B cell (primary cell): ENCODE measurements around the gene NUP62. TPM values are rescaled to one million over a fixed set of nuclear protein-coding genes. Genes with fewer than 3 reads are reported as not detected.
A peak's percentile ranks its signal among the peaks of the same experiment; 100 is the strongest.

ENCODE experiments used
- ATAC-seq: fragments of 200-7000 bp; cut with Tn5 transposase; one replicate; pipeline ENCODE4 v1.10.0; 2021; ENCODE audit warnings: low read depth, mild to moderate bottlenecking, moderate number of reproducible peaks, moderate library complexity
- CTCF ChIA-PET: fragments of 350-600 bp; sonication (Branson Sonifier 250); formaldehyde crosslinking; loops from one replicate; lab custom pipeline; 2021; ENCODE audit warnings: antibody characterized with exemption, inconsistent platforms; lab: Charles Lee
- POLR2A ChIA-PET: fragments of 350-600 bp; sonication (Branson Sonifier 250); formaldehyde crosslinking; loops from one replicate; lab custom pipeline; 2021; ENCODE audit warnings: antibody characterized with exemption; lab: Charles Lee
- DNase-seq: peaks from one replicate; pipeline ENCODE4 v3.0.0; 2013
- H2AFZ ChIP-seq: 2 replicates; pipeline ENCODE4 v1.6.1; 2012; ENCODE audit warnings: mild to moderate bottlenecking, low read depth, low read length; ENCODE audit not compliant: insufficient read depth, poor library complexity, severe bottlenecking
- H3K27ac ChIP-seq, 2 donors: 1 replicate in 1 of 2; 2 replicates in 1 of 2; pipeline ENCODE4 v1.5.1; 2012 to 2013; ENCODE audit warnings: low read length in 2 of 2, mild to moderate bottlenecking in 2 of 2, moderate library complexity in 1 of 2
- H3K27me3 ChIP-seq, 4 experiments: fragments of 200-600 bp in 1 of 4; sonication (generic) in 1 of 4; replicated peaks in 1 of 4; 1 replicate in 2 of 4; 2 replicates in 2 of 4; pipeline versions ENCODE4 v1.6.1 to v1.7.0; 2013 to 2016; ENCODE audit warnings: low read length in 3 of 4, mild to moderate bottlenecking in 2 of 4, mixed read lengths in 1 of 4, moderate library complexity in 1 of 4; ENCODE audit not compliant: insufficient read depth in 4 of 4, control insufficient read depth in 3 of 4; ENCODE audit errors: control extremely low read depth in 1 of 4
- H3K36me3 ChIP-seq, 2 experiments: replicated peaks in 1 of 2; 1 replicate in 1 of 2; 2 replicates in 1 of 2; pipeline versions ENCODE4 v1.6.1 to v1.7.1; 2013; ENCODE audit warnings: low read length in 1 of 2; ENCODE audit not compliant: insufficient read depth in 2 of 2, control insufficient read depth in 1 of 2; ENCODE audit errors: control extremely low read depth in 1 of 2, extremely low read depth in 1 of 2
- H3K4me1 ChIP-seq, 2 donors: fragments of 200-600 bp in 1 of 2; sonication (generic) in 1 of 2; 1 replicate in 1 of 2; 2 replicates in 1 of 2; pipeline versions ENCODE4 v1.5.1 to v1.6.1; 2013 to 2017; ENCODE audit warnings: low read length in 2 of 2; ENCODE audit not compliant: control insufficient read depth in 2 of 2, insufficient read depth in 2 of 2
- H3K4me2 ChIP-seq: replicated peaks from 2 replicates; pipeline ENCODE3; 2012; ENCODE audit warnings: mild to moderate bottlenecking, low read depth, low read length; ENCODE audit not compliant: poor library complexity, severe bottlenecking
- H3K4me3 ChIP-seq, 5 experiments: fragments of 200-600 bp in 1 of 5; sonication (generic) in 1 of 5; 1 replicate in 3 of 5; 2 replicates in 2 of 5; pipeline versions ENCODE4 v1.5.1 to v1.7.0; 2011 to 2016; ENCODE audit warnings: low read length in 4 of 5, mild to moderate bottlenecking in 4 of 5, low read depth in 2 of 5, control low read depth in 1 of 5, moderate library complexity in 1 of 5; ENCODE audit not compliant: insufficient read depth in 1 of 5; ENCODE audit errors: control extremely low read depth in 1 of 5, extremely low read depth in 1 of 5
- H3K79me2 ChIP-seq: fragments of 200-600 bp; sonication (generic); one replicate; pipeline ENCODE4 v1.6.0; 2016; ENCODE audit warnings: low read length; ENCODE audit not compliant: control insufficient read depth, insufficient read depth
- H3K9ac ChIP-seq: fragments of 200-600 bp; sonication (generic); 2 replicates; pipeline ENCODE4 v1.6.1; 2017; ENCODE audit warnings: mild to moderate bottlenecking, low read length, moderate library complexity
- H3K9me3 ChIP-seq, 3 donors: one replicate each; pipeline versions ENCODE4 v1.6.1 to v1.7.1; 2013; ENCODE audit warnings: low read length in 2 of 3; ENCODE audit not compliant: control insufficient read depth in 2 of 3, insufficient read depth in 1 of 3; ENCODE audit errors: control extremely low read depth in 1 of 3
- H4K20me1 ChIP-seq: 2 replicates; pipeline ENCODE4 v1.6.0; 2012; ENCODE audit warnings: mild to moderate bottlenecking, low read length; ENCODE audit not compliant: insufficient read depth, control insufficient read depth, poor library complexity, severe bottlenecking
- H3K27ac Mint-ChIP-seq: one replicate; pipeline ENCODE4 v1.8.0; 2021; ENCODE audit warnings: mixed read lengths
- H3K27me3 Mint-ChIP-seq: one replicate; pipeline ENCODE4 v1.8.0; 2021; ENCODE audit warnings: mixed read lengths
- H3K4me1 Mint-ChIP-seq: one replicate; pipeline ENCODE4 v1.8.0; 2021; ENCODE audit warnings: mixed read lengths
- H3K4me3 Mint-ChIP-seq: one replicate; pipeline ENCODE4 v1.8.0; 2021; ENCODE audit warnings: mixed read lengths
- H3K9me3 Mint-ChIP-seq: one replicate; pipeline ENCODE4 v1.8.0; 2022; ENCODE audit warnings: mixed read lengths; ENCODE audit not compliant: insufficient read depth
- EZH2 ChIP-seq: IDR thresholded peaks from 2 replicates; pipeline ENCODE4 v1.6.1; 2012; ENCODE audit warnings: borderline replicate concordance, low read depth, mild to moderate bottlenecking, moderate library complexity, low read length; ENCODE audit not compliant: insufficient read depth, poor library complexity, severe bottlenecking
- WGBS: methylation state at CpG from one replicate; pipeline ENCODE4 v1.1.5; 2013; ENCODE audit warnings: missing lambda C conversion rate; ENCODE audit not compliant: insufficient coverage; 5-methylcytosine and 5-hydroxymethylcytosine counted together
- intact Hi-C: fragments of 100-400 bp; cut with micrococcal nuclease; formaldehyde crosslinking; loops from one replicate; pipeline ENCODE4 v1.10.0; 2022
- polyA plus RNA-seq: library from polyadenylated mRNA; depleted of rRNA; stranded (reverse); fragments of >200 nt; gene quantifications from 2 replicates; pipeline ENCODE4 v1.2.3, GENCODE V29; 2012
- total RNA-seq, 2 donors: library from RNA; stranded (reverse); fragments of 120-200 nt in 1 of 2; gene quantifications; 1 replicate in 1 of 2; 2 replicates in 1 of 2; pipeline versions ENCODE4 v1.2.3 to v1.2.4, GENCODE V29; 2013 to 2022
- TF ChIP-seq, protein P1 (sequence below): fragments of 200-600 bp; IDR thresholded peaks from one replicate; pipeline ENCODE4 v1.8.0; 2022; ENCODE audit warnings: antibody characterized with exemption, mild to moderate bottlenecking

The NUP62 gene
- total and polyA plus RNA-seq, 2 donors (not counting 1 experiment from before 2014, with no cell fraction given) = 25.2 to 75.7 TPM

DNA sequence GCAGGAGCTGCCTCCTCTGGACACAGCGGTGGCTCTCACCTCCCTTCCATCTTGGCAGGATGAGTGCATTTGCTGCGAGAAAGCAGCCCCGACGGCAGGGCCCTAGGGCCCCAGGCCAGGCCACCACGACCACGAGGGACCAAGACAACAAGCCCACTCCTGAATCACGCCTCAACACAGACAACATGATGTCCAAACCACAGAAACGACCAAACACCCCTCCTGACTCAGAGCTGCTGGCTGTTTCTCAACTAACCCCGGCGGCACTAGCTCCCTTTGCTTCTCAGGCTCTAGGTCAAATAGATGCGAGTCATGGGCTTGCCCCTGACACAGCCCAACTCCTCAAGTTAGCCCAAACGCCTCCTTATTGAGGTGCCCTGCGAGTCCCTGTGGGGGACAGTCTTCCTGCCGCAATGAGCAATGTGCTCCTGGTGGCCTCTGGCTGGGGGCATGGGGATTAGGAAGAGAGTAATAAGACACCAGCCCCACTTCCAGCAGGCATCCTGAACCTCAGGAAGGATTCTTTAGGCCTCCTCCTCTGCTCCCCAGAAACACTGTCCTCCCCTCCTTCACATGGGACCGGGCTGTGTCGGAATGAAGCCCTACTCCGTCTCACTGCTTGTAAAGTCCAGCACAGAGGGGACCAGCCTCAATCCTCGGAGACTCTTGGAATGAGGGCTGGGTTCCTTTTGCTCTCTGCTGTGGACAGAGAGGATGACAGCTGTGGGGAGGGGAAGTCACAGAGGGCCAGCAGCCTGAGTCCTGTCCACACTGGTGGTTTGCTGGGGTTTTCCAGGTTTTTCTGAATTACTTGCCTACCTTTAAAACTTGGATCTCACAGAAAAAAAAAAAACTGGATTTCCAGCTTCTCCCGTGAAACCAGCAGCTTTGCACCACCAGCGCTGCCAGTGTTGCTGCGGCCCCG, 7.2 kb downstream of the NUP62 start:
- intact Hi-C loops = loop anchor here (10.0 kb wide), 1 partner anchor 883 kb away; no protein-coding TSS in a partner anchor
- H3K27ac Mint-ChIP-seq = peak overlapping the region; percentile 41
- POLR2A ChIA-PET = interaction anchor here (0.6 kb wide), 2 partner anchors 11 to 440 kb away, joined by 3 read pairs; no protein-coding TSS in a partner anchor

More for the DNA sequence above, 7.2 kb downstream of the NUP62 start:
- H3K4me1 Mint-ChIP-seq = peaks cover 57% of the 10 kb centered on the region
- H3K27ac ChIP-seq = no peak overlapping the region
- H3K4me3 Mint-ChIP-seq = no peak overlapping the region
- H3K9me3 ChIP-seq = no peaks in the 10 kb centered on the region
- H3K79me2 ChIP-seq = peaks cover 97% of the 10 kb centered on the region
- no peak overlapping the region for H3K9ac ChIP-seq
- no peak for TF ChIP-seq EZH2
- TF ChIP-seq, protein P1, sequence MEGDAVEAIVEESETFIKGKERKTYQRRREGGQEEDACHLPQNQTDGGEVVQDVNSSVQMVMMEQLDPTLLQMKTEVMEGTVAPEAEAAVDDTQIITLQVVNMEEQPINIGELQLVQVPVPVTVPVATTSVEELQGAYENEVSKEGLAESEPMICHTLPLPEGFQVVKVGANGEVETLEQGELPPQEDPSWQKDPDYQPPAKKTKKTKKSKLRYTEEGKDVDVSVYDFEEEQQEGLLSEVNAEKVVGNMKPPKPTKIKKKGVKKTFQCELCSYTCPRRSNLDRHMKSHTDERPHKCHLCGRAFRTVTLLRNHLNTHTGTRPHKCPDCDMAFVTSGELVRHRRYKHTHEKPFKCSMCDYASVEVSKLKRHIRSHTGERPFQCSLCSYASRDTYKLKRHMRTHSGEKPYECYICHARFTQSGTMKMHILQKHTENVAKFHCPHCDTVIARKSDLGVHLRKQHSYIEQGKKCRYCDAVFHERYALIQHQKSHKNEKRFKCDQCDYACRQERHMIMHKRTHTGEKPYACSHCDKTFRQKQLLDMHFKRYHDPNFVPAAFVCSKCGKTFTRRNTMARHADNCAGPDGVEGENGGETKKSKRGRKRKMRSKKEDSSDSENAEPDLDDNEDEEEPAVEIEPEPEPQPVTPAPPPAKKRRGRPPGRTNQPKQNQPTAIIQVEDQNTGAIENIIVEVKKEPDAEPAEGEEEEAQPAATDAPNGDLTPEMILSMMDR = no peak
- no peak overlapping the region for H3K4me2 ChIP-seq
- ATAC-seq (no peak), DNase-seq (no peak)
- H3K36me3 ChIP-seq = peaks cover 1 to 53% of the 10 kb centered on the region in 2 experiments
- no peaks in the 10 kb centered on the region for H3K27me3 Mint-ChIP-seq
- peaks cover 88% of the 10 kb centered on the region for H4K20me1 ChIP-seq
- no peaks in the 10 kb centered on the region for H3K9me3 Mint-ChIP-seq
- H3K27me3 ChIP-seq = no peaks in the 10 kb centered on the region
- H3K4me1 ChIP-seq = peaks cover 0 to 20% of the 10 kb centered on the region in 2 donors
- H3K4me3 ChIP-seq = no peak overlapping the region
- H2AFZ ChIP-seq = no peak overlapping the region
- CTCF ChIA-PET = interaction anchor here (1.2 kb wide), 1 partner anchor 11 kb away, joined by 4 read pairs; no protein-coding TSS in a partner anchor
- 83% methylated on average over 16 of the region's 22 CpGs for WGBS
